M059J (cell line): ENCODE results near the gene CRACR2B. TPM values are rescaled to one million over a fixed set of nuclear protein-coding genes. Genes with fewer than 3 reads are reported as not detected.

Experiments
- DNase-seq: peaks from one replicate; pipeline ENCODE4 v3.0.0-alpha.2; 2012; ENCODE audit warnings: low read depth
- total RNA-seq: library from RNA; depleted of rRNA; stranded (reverse); fragments of >200 nt; shearing (Covaris generic); gene quantifications from 2 replicates; pipeline ENCODE4 v1.2.3, GENCODE V29; 2014

The CRACR2B gene
- total RNA-seq, 1 experiment from 2014 or later, result 9.6 TPM

- no peak for DNase-seq
Measured at GRCh38 chr11:853682-854448, 26.1 kb downstream of the CRACR2B start.

GRCh38 chr11:854601-855329 lies 27.0 kb downstream of the CRACR2B start:
- DNase-seq, result no peak

GRCh38 chr11:855330-855674 lies 27.6 kb downstream of the CRACR2B start:
- DNase-seq, result no peak

GRCh38 chr11:855796-856195 lies 28.1 kb downstream of the CRACR2B start:
- no peak for DNase-seq

DNA sequence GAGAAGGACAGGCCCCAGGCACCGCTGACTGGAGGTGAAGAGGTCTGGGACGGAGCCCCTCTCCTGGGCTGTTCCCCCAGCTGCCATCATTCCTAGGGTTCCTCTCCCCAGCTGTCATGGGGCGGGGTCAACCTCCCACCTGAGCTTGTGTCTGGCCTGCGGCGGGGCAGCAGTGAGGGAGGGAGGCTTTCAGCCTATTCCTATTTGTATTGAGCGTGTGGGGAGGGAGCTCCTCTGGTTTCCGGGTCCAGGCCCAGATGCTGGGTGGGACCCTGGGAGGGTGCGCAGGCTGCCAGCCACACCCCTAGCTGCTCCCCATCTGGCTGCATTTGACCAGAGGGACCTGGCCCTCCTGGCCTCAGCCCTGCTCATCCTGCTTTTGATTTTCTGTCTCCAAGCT lies 28.7 kb downstream of the CRACR2B start:
- no peak for DNase-seq

GRCh38 chr11:858053-858761 lies 30.5 kb downstream of the CRACR2B start:
- no peak for DNase-seq

- DNase-seq, result no peak
Measured at GRCh38 chr11:858762-859339, 31.1 kb downstream of the CRACR2B start.

GRCh38 chr11:859394-860131 lies 31.8 kb downstream of the CRACR2B start:
- DNase-seq, result no peak

GRCh38 chr11:860234-861104 lies 32.8 kb downstream of the CRACR2B start:
- DNase-seq, result no peak

- no peak for DNase-seq
Measured at GRCh38 chr11:861105-861479, 33.4 kb downstream of the CRACR2B start.

DNA sequence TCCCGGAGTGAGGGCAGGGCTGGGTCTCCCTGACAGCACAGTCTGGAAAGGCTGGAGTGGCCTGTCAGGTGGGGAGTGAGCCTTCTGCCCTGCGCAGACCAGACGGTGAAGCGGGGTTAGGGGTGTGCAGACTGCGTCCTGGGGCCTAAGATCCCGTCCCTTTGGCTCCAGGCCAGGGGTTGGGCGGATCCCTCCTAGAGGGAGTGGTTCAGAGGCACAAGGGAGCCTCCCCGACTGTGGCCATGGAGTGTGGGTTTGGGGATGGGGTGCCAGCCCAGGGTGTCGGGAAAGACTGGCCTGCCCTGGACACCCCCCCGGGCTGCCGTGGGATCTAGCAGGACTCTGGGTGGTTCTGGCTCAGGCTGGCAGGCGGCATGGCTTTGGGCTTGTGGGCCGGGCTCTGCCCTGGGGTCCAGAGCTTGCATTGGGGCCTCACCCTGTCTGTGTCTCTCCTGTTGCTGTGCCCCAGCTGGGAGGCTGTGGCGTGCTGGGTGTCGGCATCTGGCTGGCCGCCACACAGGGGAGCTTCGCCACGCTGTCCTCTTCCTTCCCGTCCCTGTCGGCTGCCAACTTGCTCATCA lies 34.5 kb downstream of the CRACR2B start:
- DNase-seq, result no peak

- no peak for DNase-seq
Measured at GRCh38 chr11:862696-863022, 34.9 kb downstream of the CRACR2B start.

DNA sequence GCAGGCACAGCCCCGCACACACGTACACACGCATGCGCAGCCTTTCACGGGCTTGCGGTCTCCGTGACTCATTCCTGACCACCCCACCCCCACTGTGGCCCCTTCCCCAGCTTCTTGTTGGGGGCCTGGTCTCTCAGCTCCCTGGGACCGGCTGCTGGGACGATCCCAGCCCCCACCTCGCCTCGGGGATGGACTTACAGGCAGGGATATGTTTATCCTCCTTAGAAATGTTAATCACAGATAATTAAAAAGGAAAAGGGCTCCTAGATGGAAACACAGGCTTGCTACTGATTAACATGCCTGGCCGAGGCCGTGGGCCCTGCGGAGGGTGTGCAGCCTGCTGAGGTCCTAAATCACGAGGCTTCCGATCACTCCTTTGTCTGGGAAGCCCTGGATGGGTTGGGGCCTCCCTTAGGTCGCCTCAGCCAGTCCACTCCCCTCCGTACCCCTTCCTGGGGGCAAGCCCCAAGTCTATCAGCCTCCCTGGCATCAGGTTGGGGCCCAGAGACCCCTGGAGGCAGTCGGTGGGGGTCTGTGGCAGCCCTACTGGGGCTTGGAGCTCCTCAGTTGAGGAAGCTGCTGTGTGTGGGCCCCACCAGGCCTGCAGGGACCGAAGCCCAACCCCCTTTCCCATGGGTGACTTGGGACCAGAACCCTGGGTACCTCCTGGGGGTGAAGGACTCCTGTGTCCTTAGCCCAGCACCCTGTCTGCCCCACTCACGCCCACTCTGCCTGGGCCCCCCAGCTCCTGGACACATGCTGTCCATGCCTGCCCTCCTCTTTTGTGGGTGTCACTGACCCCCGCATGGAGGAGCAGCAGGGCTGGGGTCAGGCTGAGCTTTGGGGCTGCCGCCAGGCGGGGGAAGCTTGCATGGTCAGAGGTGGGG lies 35.5 kb downstream of the CRACR2B start:
- no peak for DNase-seq

- no peak for DNase-seq
Measured at GRCh38 chr11:863910-864827, 36.5 kb downstream of the CRACR2B start.

- no peak for DNase-seq
Measured at GRCh38 chr11:864898-865297, 37.2 kb downstream of the CRACR2B start.

GRCh38 chr11:865462-866430 lies 38.0 kb downstream of the CRACR2B start:
- no peak for DNase-seq

DNA sequence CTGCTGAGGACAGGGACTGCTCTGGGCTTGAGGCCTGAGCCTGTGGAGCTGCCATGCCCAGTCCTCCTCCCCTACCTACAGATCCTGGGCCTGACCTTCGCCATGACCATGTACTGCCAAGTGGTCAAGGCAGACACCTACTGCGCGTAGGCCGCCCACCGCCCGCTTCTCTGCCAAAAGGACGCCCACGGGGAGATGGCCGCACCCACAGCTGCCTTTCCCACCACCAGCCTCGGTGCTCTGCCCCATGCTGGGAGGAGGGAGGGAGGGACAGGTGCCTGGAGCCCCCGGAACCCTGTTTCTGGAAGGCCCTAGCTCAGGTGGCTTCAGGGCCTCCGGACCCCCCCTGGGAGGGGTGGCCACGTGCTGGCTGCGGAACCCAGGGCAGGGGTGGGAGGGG lies 38.8 kb downstream of the CRACR2B start:
- DNase-seq, result no peak
